Stimulated activated CD8-positive, alpha-beta memory T cell treated with anti-CD3 and anti-CD28 coated beads, Interleukin-7, amount 100 ng/mL, for 1 hour (primary cell): Measurements from ENCODE around the gene KTI12.

Experiments used
- DNase-seq, 2 donors: peaks; one replicate each; pipeline ENCODE4 v3.0.0-alpha.2; 2020; ENCODE audit warnings: low read depth in 2 of 2

The KTI12 gene

GRCh38 chr1:51988254-51988653 lies 45.4 kb downstream of the KTI12 start:
- DNase-seq = no peak

GRCh38 chr1:51986718-51987117 lies 46.9 kb downstream of the KTI12 start:
- DNase-seq = no peak

GRCh38 chr1:51982161-51982560 lies 51.4 kb downstream of the KTI12 start:
- DNase-seq = no peak
